MM.1S (cell line): ENCODE results near the gene PNPLA2.

Experiments
- DNase-seq: peaks from one replicate; pipeline ENCODE4 v3.0.0-alpha.2; 2015
- H2AFZ ChIP-seq: fragments of 300-600 bp; sonication (generic); 2 replicates; pipeline ENCODE4 v1.6.0; 2016; ENCODE audit warnings: antibody characterized with exemption, low read length
- H3F3A ChIP-seq: fragments of 300-600 bp; sonication (generic); 2 replicates; pipeline ENCODE4 v1.6.1; 2016; ENCODE audit warnings: mild to moderate bottlenecking, antibody characterized with exemption, low read length, moderate library complexity, mixed read lengths; ENCODE audit not compliant: insufficient read depth
- H3K27ac ChIP-seq: fragments of 300-600 bp; sonication (generic); 2 replicates; pipeline ENCODE4 v1.5.1; 2016; ENCODE audit warnings: mild to moderate bottlenecking, low read length
- H3K27me3 ChIP-seq: fragments of 300-600 bp; sonication (generic); replicated peaks from 2 replicates; pipeline ENCODE4 v1.6.0; 2016; ENCODE audit warnings: low read length; ENCODE audit not compliant: insufficient read depth
- H3K36me3 ChIP-seq: fragments of 300-600 bp; sonication (generic); replicated peaks from 2 replicates; pipeline ENCODE4 v1.6.1; 2016; ENCODE audit warnings: mild to moderate bottlenecking, low read length, mixed read lengths; ENCODE audit not compliant: insufficient read depth
- H3K4me1 ChIP-seq: fragments of 300-600 bp; sonication (generic); 2 replicates; pipeline ENCODE4 v1.6.1; 2016; ENCODE audit warnings: low read length, mixed read lengths
- H3K4me2 ChIP-seq: fragments of 300-600 bp; sonication (generic); 2 replicates; pipeline ENCODE4 v1.6.0; 2016; ENCODE audit warnings: low read depth, low read length
- H3K4me3 ChIP-seq: fragments of 300-600 bp; sonication (generic); 2 replicates; pipeline ENCODE4 v1.5.1; 2016; ENCODE audit warnings: low read length, mixed read lengths
- H3K79me2 ChIP-seq: fragments of 300-600 bp; sonication (generic); 2 replicates; pipeline ENCODE4 v1.6.1; 2016; ENCODE audit warnings: mixed run types, low read length, mixed read lengths
- H3K9ac ChIP-seq: fragments of 300-600 bp; sonication (generic); 2 replicates; pipeline ENCODE4 v1.6.1; 2016; ENCODE audit warnings: low read length, mixed read lengths
- H3K9me2 ChIP-seq: fragments of 300-600 bp; sonication (generic); replicated peaks from 2 replicates; pipeline ENCODE4 v1.6.1; 2016; ENCODE audit warnings: mild to moderate bottlenecking, low read length, mixed read lengths; ENCODE audit not compliant: insufficient read depth
- H3K9me3 ChIP-seq: fragments of 300-600 bp; sonication (generic); replicated peaks from 2 replicates; pipeline ENCODE4 v1.6.1; 2016; ENCODE audit warnings: mild to moderate bottlenecking, low read length, mixed read lengths; ENCODE audit not compliant: insufficient read depth
- H4K20me1 ChIP-seq: fragments of 300-600 bp; sonication (generic); 2 replicates; pipeline ENCODE4 v1.6.1; 2016; ENCODE audit warnings: mild to moderate bottlenecking, low read length, moderate library complexity, mixed read lengths; ENCODE audit not compliant: insufficient read depth
- EZH2 ChIP-seq: fragments of 300-600 bp; sonication (generic); optimal IDR thresholded peaks from 2 replicates; pipeline ENCODE3; 2017; ENCODE audit warnings: low read depth, mild to moderate bottlenecking, antibody characterized with exemption, low read length, mixed read lengths
- EZH2phosphoT487 ChIP-seq: fragments of 300-600 bp; sonication (generic); IDR thresholded peaks from 2 replicates; pipeline ENCODE4 v1.6.1; 2018; ENCODE audit warnings: antibody characterized with exemption, low read length
- TF ChIP-seq, protein P1 (sequence below): fragments of 300-600 bp; sonication (generic); IDR thresholded peaks from 2 replicates; pipeline ENCODE4 v1.5.1; 2016; ENCODE audit warnings: antibody characterized with exemption, low read length, mixed read lengths

Gene PNPLA2

DNA sequence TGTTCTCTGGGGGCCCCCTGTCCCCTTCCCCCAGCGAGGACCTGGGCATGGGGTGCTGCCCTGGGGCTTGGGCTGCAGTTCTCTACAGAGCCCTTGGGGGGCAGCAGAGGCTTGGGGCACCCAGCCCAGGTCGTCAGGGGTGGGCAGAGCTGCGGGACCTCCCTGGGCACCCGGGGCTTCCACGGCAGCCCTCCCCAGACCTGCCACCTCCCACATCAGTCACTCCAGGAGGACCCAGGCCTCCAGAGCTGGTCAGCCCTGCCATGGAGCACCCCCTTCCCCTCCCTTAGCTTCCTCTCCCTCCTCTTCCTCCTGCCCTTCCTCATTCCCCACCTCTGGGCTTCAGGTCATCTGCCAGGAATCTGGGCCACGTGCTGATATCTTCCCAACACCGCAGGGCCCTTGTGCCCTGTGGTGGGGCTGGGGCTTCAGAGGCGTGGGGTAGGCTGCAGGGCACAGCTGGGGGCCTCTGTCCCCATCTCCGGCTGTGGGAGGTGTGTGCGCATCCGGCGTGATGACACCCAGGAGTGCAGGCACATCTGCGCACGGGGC, 29.7 kb downstream of the PNPLA2 start:
- peaks cover 80% of the 10 kb centered on the region for H3K27me3 ChIP-seq
- TF ChIP-seq, protein P1, sequence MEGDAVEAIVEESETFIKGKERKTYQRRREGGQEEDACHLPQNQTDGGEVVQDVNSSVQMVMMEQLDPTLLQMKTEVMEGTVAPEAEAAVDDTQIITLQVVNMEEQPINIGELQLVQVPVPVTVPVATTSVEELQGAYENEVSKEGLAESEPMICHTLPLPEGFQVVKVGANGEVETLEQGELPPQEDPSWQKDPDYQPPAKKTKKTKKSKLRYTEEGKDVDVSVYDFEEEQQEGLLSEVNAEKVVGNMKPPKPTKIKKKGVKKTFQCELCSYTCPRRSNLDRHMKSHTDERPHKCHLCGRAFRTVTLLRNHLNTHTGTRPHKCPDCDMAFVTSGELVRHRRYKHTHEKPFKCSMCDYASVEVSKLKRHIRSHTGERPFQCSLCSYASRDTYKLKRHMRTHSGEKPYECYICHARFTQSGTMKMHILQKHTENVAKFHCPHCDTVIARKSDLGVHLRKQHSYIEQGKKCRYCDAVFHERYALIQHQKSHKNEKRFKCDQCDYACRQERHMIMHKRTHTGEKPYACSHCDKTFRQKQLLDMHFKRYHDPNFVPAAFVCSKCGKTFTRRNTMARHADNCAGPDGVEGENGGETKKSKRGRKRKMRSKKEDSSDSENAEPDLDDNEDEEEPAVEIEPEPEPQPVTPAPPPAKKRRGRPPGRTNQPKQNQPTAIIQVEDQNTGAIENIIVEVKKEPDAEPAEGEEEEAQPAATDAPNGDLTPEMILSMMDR = peak; percentile 90
- no peak for TF ChIP-seq EZH2phosphoT487
- no peak overlapping the region for H3K9ac ChIP-seq
- peak overlapping the region; percentile 17; the same call in 1 of the 2 replicates for H3K4me3 ChIP-seq
- no peaks in the 10 kb centered on the region for H3K36me3 ChIP-seq
- peaks cover 4% of the 10 kb centered on the region; the same call in 1 of the 2 replicates for H3K4me1 ChIP-seq
- no peak overlapping the region for H2AFZ ChIP-seq
- no peak overlapping the region for H3K27ac ChIP-seq
- no peaks in the 10 kb centered on the region for H4K20me1 ChIP-seq
- H3F3A ChIP-seq = no peaks in the 10 kb centered on the region
- H3K79me2 ChIP-seq = no peaks in the 10 kb centered on the region
- H3K4me2 ChIP-seq = peak overlapping the region; percentile 60; the same call in 1 of the 2 replicates
- H3K9me2 ChIP-seq = no peaks in the 10 kb centered on the region
- no peaks in the 10 kb centered on the region for H3K9me3 ChIP-seq
- peak; percentile 49 for DNase-seq

DNA sequence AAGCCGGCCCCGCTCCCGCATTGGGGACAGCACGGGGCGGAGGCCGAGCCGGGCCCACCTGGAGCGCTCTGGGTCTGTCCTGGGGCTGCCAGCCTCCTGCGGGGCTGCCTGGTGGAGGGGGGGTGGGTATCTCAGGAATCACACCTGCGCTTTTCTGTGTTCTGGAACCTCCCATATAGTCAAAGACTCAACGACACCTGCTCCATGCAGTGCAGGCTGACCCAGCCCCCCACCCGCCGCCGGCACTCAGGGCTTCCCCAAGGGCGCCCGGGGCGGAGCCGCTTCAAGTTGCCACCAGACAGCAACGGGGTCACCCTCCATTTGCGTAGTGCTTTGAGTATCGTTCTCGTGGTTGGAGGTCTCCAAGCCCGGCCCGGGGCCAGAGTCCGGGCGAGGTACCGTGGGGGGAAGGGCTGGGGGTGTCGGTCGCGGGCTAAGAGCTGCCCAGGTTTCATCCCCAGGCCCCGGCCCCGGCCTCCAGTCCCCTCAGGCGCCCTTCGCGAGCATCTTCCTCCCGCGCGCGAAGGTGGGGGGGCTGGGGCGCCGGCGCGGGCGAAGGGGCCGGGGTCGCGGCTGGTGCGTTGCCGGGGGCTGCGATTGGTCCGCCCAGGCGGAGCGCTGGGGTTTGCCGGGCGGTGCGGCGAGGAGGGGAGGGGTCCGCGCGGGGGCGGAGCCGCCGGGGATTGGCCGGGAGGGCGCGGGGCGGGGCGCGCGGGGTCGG, 30.6 kb downstream of the PNPLA2 start:
- Histone ChIP-seq H3K9ac (no peak overlapping the region), H3K79me2 (no peaks in the 10 kb centered on the region), H3K27me3 (peaks cover 80% of the 10 kb centered on the region), H3K4me3 (peak overlapping the region; percentile 26; the same call in 1 of the 2 replicates), H3K4me2 (peak overlapping the region; percentile 60), H3K36me3 (no peaks in the 10 kb centered on the region), H3F3A (no peaks in the 10 kb centered on the region), H2AFZ (no peak overlapping the region), H3K27ac (no peak overlapping the region), H3K9me3 (no peaks in the 10 kb centered on the region), H4K20me1 (no peaks in the 10 kb centered on the region), H3K4me1 (peaks cover 4% of the 10 kb centered on the region; the same call in 1 of the 2 replicates), H3K9me2 (no peaks in the 10 kb centered on the region)
- TF ChIP-seq EZH2phosphoT487 = no peak
- TF ChIP-seq, protein P1 = no peak
- no peak for TF ChIP-seq EZH2
- peak; percentile 28 for DNase-seq

DNA sequence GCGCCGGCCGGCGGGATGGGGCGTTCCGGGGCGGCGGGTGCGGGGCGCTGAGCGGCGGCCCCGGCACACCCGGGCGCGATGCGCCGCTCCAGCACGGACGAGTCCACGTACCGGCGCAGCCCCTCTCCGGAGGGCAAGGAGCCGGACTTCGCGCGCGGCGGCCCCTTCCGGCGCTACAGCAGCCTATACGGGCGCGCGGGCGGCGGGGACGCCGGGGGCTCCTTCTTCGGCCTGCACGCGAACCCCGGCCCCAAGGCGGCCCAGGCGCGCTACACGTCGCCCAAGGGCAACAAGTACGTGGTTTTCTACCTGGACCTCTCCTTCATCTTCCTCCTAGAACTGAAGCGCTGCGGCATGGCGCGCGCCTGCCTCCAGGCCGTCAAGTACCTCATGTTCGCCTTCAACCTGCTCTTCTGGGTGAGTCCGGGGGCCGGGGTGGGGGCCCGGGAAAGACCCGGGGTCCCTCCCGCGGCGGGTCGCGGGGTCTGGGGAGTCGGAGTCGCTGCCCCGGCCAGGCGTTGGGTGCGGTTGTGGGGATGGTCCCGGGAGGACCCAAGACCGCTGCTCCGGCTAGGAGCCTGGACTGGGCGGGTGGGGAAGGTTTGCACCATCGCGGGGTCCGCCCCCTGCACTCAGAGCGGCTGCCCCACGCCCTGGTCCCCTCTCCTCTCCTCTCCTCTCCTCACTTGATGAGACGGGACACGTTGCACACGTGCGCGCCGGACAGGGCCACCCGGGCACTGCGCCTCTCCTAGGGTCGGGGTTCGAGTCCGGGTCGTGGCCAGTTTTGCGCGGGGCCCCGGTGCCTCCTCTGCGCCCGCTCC, 31.4 kb downstream of the PNPLA2 start:
- no peaks in the 10 kb centered on the region for H3K36me3 ChIP-seq

More for the DNA sequence above, 31.4 kb downstream of the PNPLA2 start:
- Histone ChIP-seq H3K9me2 (no peaks in the 10 kb centered on the region), H3K9me3 (no peaks in the 10 kb centered on the region), H4K20me1 (no peaks in the 10 kb centered on the region), H3K27ac (no peak overlapping the region), H3K9ac (no peak overlapping the region), H3F3A (no peaks in the 10 kb centered on the region), H3K4me3 (no peak overlapping the region), H3K27me3 (peaks cover 82% of the 10 kb centered on the region), H3K4me1 (peaks cover 4% of the 10 kb centered on the region; the same call in 1 of the 2 replicates), H2AFZ (no peak overlapping the region), H3K4me2 (no peak overlapping the region), H3K79me2 (no peaks in the 10 kb centered on the region)
- TF ChIP-seq EZH2 = no peak
- TF ChIP-seq EZH2phosphoT487 = no peak
- TF ChIP-seq, protein P1 = no peak
- DNase-seq = no peak
